H9 (cell line): Measurements from ENCODE around the gene FAM227B. TPM values are rescaled to one million over a fixed set of nuclear protein-coding genes. Genes with fewer than 3 reads are reported as not detected.

Experiments
- DNase-seq: peaks from one replicate; pipeline ENCODE4 v3.0.0-alpha.2; 2017
- H2AFZ ChIP-seq: one replicate; pipeline ENCODE4 v1.6.1; 2013; ENCODE audit warnings: mild to moderate bottlenecking, low read length, control low read depth, moderate library complexity
- H2AK5ac ChIP-seq: 2 replicates; pipeline ENCODE4 v1.6.1; 2013; ENCODE audit warnings: low read length, control low read depth, mixed read lengths; ENCODE audit not compliant: insufficient read length
- H2BK120ac ChIP-seq: one replicate; pipeline ENCODE4 v1.6.1; 2013; ENCODE audit warnings: low read depth, mild to moderate bottlenecking, low read length, control low read depth, inconsistent platforms; ENCODE audit not compliant: poor library complexity, severe bottlenecking
- H2BK12ac ChIP-seq: 2 replicates; pipeline ENCODE4 v1.6.1; 2013; ENCODE audit warnings: low read length, control low read depth, mixed read lengths, low read depth; ENCODE audit not compliant: insufficient read length
- H2BK15ac ChIP-seq: 2 replicates; pipeline ENCODE4 v1.6.1; 2013; ENCODE audit warnings: low read depth, low read length, control low read depth
- H2BK20ac ChIP-seq: one replicate; pipeline ENCODE4 v1.6.1; 2013; ENCODE audit warnings: low read depth, mild to moderate bottlenecking, low read length, control low read depth, inconsistent platforms; ENCODE audit not compliant: poor library complexity, severe bottlenecking
- H2BK5ac ChIP-seq: 2 replicates; pipeline ENCODE4 v1.6.1; 2013; ENCODE audit warnings: low read length, control low read depth, mixed read lengths; ENCODE audit not compliant: insufficient read length
- H3K14ac ChIP-seq: 2 replicates; pipeline ENCODE4 v1.6.1; 2013; ENCODE audit warnings: low read length, control low read depth; ENCODE audit not compliant: insufficient read depth
- H3K18ac ChIP-seq: 2 replicates; pipeline ENCODE4 v1.6.1; 2013; ENCODE audit warnings: low read depth, mild to moderate bottlenecking, mixed read lengths, low read length, control low read depth; ENCODE audit not compliant: insufficient read length
- H3K23ac ChIP-seq: 2 replicates; pipeline ENCODE4 v1.6.1; 2013; ENCODE audit warnings: low read length, control low read depth, mixed read lengths, low read depth; ENCODE audit not compliant: insufficient read length
- H3K23me2 ChIP-seq: 2 replicates; pipeline ENCODE4 v1.6.1; 2013; ENCODE audit warnings: low read depth, mild to moderate bottlenecking, mixed read lengths, low read length, control low read depth; ENCODE audit not compliant: insufficient read length, poor library complexity, severe bottlenecking
- H3K27ac ChIP-seq: 2 replicates; pipeline ENCODE4 v1.5.1; 2013; ENCODE audit warnings: low read length, control low read depth, mixed read lengths, low read depth; ENCODE audit not compliant: insufficient read length
- H3K27me3 ChIP-seq: 2 replicates; pipeline ENCODE4 v1.6.1; 2013; ENCODE audit warnings: low read length, control low read depth, inconsistent platforms; ENCODE audit not compliant: insufficient read depth
- H3K4ac ChIP-seq: 2 replicates; pipeline ENCODE4 v1.6.1; 2013; ENCODE audit warnings: low read depth, mild to moderate bottlenecking, control low read depth, inconsistent platforms, low read length, moderate library complexity
- H3K4me1 ChIP-seq: 2 replicates; pipeline ENCODE4 v1.6.1; 2013; ENCODE audit warnings: low read length, control low read depth, inconsistent platforms; ENCODE audit not compliant: insufficient read depth
- H3K4me2 ChIP-seq: 2 replicates; pipeline ENCODE4 v1.6.1; 2013; ENCODE audit warnings: low read length, control low read depth, mixed read lengths; ENCODE audit not compliant: insufficient read length, insufficient read depth
- H3K56ac ChIP-seq: 2 replicates; pipeline ENCODE4 v1.6.1; 2013; ENCODE audit warnings: low read depth, mild to moderate bottlenecking, mixed read lengths, low read length, control low read depth; ENCODE audit not compliant: insufficient read length
- H3K79me1 ChIP-seq: 2 replicates; pipeline ENCODE4 v1.6.1; 2013; ENCODE audit warnings: low read depth, mild to moderate bottlenecking, moderate library complexity, low read length, control low read depth, inconsistent platforms; ENCODE audit not compliant: insufficient read depth, poor library complexity, severe bottlenecking
- H3K79me2 ChIP-seq: 2 replicates; pipeline ENCODE4 v1.6.1; 2013; ENCODE audit warnings: low read length, control low read depth, inconsistent platforms; ENCODE audit not compliant: insufficient read depth
- H3K9ac ChIP-seq: 2 replicates; pipeline ENCODE4 v1.6.1; 2013; ENCODE audit warnings: low read length, control low read depth, mixed read lengths; ENCODE audit not compliant: insufficient read length; ENCODE audit errors: extremely low read depth
- H3K9me3 ChIP-seq: one replicate; pipeline ENCODE4 v1.6.1; 2013; ENCODE audit warnings: low read depth, low read length, inconsistent platforms; ENCODE audit not compliant: control insufficient read depth
- H3T11ph ChIP-seq: one replicate; pipeline ENCODE4 v1.6.1; 2013; ENCODE audit warnings: mild to moderate bottlenecking, low read length, control low read depth, inconsistent platforms
- H4K20me1 ChIP-seq: one replicate; pipeline ENCODE4 v1.6.1; 2013; ENCODE audit not compliant: control insufficient read depth, insufficient read length, insufficient read depth
- H4K5ac ChIP-seq: 2 replicates; pipeline ENCODE4 v1.6.1; 2013; ENCODE audit warnings: low read depth, mild to moderate bottlenecking, mixed read lengths, low read length, control low read depth; ENCODE audit not compliant: insufficient read length
- H4K8ac ChIP-seq: replicated peaks from 2 replicates; pipeline ENCODE4 v1.6.1; 2013; ENCODE audit warnings: low read length, control low read depth, mixed read lengths, low read depth; ENCODE audit not compliant: insufficient read length
- H4K91ac ChIP-seq: 2 replicates; pipeline ENCODE4 v1.6.1; 2013; ENCODE audit warnings: low read depth, mild to moderate bottlenecking, moderate library complexity, mixed read lengths, low read length, control low read depth; ENCODE audit not compliant: insufficient read length
- H3K27ac Mint-ChIP-seq, 3 experiments: 2 replicates in 2 of 3; 3 replicates in 1 of 3; pipeline ENCODE4 v1.8.0; 2020 to 2021; ENCODE audit warnings: mixed read lengths in 3 of 3, mild to moderate bottlenecking in 1 of 3, moderate library complexity in 1 of 3
- H3K27me3 Mint-ChIP-seq: 2 replicates; pipeline ENCODE4 v1.8.0; 2021; ENCODE audit warnings: low read depth, mild to moderate bottlenecking, moderate library complexity, mixed read lengths
- H3K36me3 Mint-ChIP-seq, 3 experiments: 2 replicates in 2 of 3; 3 replicates in 1 of 3; pipeline ENCODE4 v1.8.0; 2020 to 2021; ENCODE audit warnings: low read depth in 3 of 3, mixed read lengths in 3 of 3; ENCODE audit not compliant: insufficient read depth in 1 of 3
- H3K4me1 Mint-ChIP-seq, 2 experiments: 2 replicates each; pipeline ENCODE4 v1.8.0; 2020; ENCODE audit warnings: mixed read lengths in 2 of 2
- H3K4me3 Mint-ChIP-seq, 2 experiments: 2 replicates in 1 of 2; 3 replicates in 1 of 2; pipeline ENCODE4 v1.8.0; 2020 to 2021; ENCODE audit warnings: mild to moderate bottlenecking in 2 of 2, mixed read lengths in 2 of 2, moderate library complexity in 1 of 2
- H3K9me3 Mint-ChIP-seq, 2 experiments: 2 replicates in 1 of 2; 3 replicates in 1 of 2; pipeline ENCODE4 v1.8.0; 2020; ENCODE audit warnings: mild to moderate bottlenecking in 2 of 2, mixed read lengths in 2 of 2, moderate library complexity in 1 of 2
- CTCF ChIP-seq: fragments of 200-600 bp; sonication (generic); conservative IDR thresholded peaks from 3 replicates; pipeline ENCODE4 v1.8.0; 2021; ENCODE audit warnings: antibody characterized with exemption, mild to moderate bottlenecking
- WGBS: extraction: QIAGEN DNeasy Blood & Tissue Kit; methylation state at CpG from one replicate; pipeline ENCODE4 v1.1.7; 2013; ENCODE audit warnings: missing lambda C conversion rate, low lambda C conversion rate, mixed read lengths; ENCODE audit not compliant: insufficient read length; ENCODE audit errors: extremely low coverage; 5-methylcytosine and 5-hydroxymethylcytosine counted together
- total RNA-seq: library from RNA; stranded (reverse); gene quantifications from 2 replicates; pipeline ENCODE4 v1.2.1, GENCODE V29; 2021

The FAM227B gene
- total RNA-seq, 1 experiment from 2014 or later, result 5.5 TPM

DNA sequence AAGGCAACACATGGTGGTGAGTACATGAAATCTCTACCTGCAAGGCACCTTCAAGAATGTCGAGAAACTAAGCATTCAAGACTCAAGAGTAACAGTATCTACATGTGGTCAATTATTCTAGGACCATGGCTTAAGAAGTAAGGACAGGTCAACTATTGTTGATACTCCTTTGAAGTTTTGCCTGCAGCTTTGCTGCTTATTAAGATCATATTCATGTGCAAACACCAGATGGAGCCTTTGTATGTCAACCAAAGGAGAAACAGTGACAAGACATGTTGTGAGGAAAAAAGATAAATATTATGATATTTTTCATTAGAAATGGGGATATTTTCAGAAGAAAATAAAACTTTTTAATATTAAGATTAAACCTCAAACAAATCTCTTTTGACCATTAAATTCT is 249.8 kb downstream of the FAM227B start:
- no peak overlapping the region for H2BK120ac ChIP-seq
- H4K5ac ChIP-seq, result no peak overlapping the region
- H3K9me3 ChIP-seq, result no peaks in the 10 kb centered on the region
- H3K4ac ChIP-seq, result no peak overlapping the region
- WGBS, result no CpG with 5 or more reads among the region's 1 CpG
- no peaks in the 10 kb centered on the region; a peak in 1 of 5 replicates for H3K9me3 Mint-ChIP-seq
- no peak for TF ChIP-seq CTCF
- H4K91ac ChIP-seq, result no peak overlapping the region
- H3K18ac ChIP-seq, result no peak overlapping the region
- H2BK20ac ChIP-seq, result no peak overlapping the region
- H3K79me2 ChIP-seq, result no peaks in the 10 kb centered on the region
- peaks cover 6 to 12% of the 10 kb centered on the region in 2 experiments for H3K4me1 Mint-ChIP-seq
- H2AK5ac ChIP-seq, result no peak overlapping the region
- no peaks in the 10 kb centered on the region for H4K20me1 ChIP-seq
- H3K27me3 Mint-ChIP-seq, result no peaks in the 10 kb centered on the region
- H3K27ac ChIP-seq, result no peak overlapping the region
- no peak overlapping the region for H3K27ac Mint-ChIP-seq
- H3K14ac ChIP-seq, result no peak overlapping the region
- no peak overlapping the region for H3K56ac ChIP-seq
- no peaks in the 10 kb centered on the region for H3K23me2 ChIP-seq
- no peak overlapping the region for H2BK5ac ChIP-seq
- H3K4me2 ChIP-seq, result no peak overlapping the region
- H3K9ac ChIP-seq, result no peak overlapping the region
- DNase-seq, result no peak
- H2AFZ ChIP-seq, result no peak overlapping the region
- no peak overlapping the region for H3K4me3 Mint-ChIP-seq
- H2BK12ac ChIP-seq, result no peak overlapping the region
- H4K8ac ChIP-seq, result no peak overlapping the region
- no peaks in the 10 kb centered on the region; a peak in 1 of 7 replicates for H3K36me3 Mint-ChIP-seq
- H3K79me1 ChIP-seq, result no peaks in the 10 kb centered on the region
- H2BK15ac ChIP-seq, result no peak overlapping the region
- H3T11ph ChIP-seq, result no peak overlapping the region
- no peak overlapping the region for H3K23ac ChIP-seq
- no peaks in the 10 kb centered on the region for H3K27me3 ChIP-seq
- no peaks in the 10 kb centered on the region for H3K4me1 ChIP-seq
